Measurements from ENCODE around the gene CD84. TPM values are rescaled to one million over a fixed set of nuclear protein-coding genes. Genes with fewer than 3 reads are reported as not detected.

The CD84 gene
- total and polyA plus RNA-seq, 11 donors: 0.49 to 36.2 (median 1.4) TPM

DNA sequence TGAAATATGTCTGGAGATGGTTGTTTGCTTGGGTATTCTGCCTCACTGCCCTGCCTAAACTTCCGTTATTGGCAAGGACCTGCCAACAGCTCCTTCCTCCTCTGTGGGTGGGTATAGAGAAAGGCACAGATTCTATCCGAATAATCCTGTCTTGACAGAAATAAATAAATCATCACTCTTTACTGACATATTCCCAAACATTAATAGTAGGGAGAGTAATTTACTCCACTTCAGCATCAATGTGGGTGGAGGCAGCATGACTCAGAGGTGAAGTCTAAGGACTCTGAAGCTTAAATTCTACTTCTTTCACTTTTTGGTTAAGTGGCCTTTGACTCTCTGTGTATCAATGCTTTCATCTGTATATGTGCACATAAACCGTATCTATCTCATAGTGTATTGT lies 2.9 kb downstream of the CD84 start:
- intact Hi-C loops (cut with DNase I): no loop called here
- Histone ChIP-seq H3K4me1 (peaks cover 0 to 78% (median 0%) of the 10 kb centered on the region in 12 donors), H3K4me3 (peak overlapping the region in 1 of 12 donors; percentile 65), H3K27ac (peak overlapping the region in 2 of 12 donors; percentile 33 to 93), H3K27me3 (peaks cover 0 to 3% (median 0%) of the 10 kb centered on the region in 9 donors), H3K36me3 (no peaks in the 10 kb centered on the region), H3K9me3 (no peaks in the 10 kb centered on the region)
- DNase-seq (no peak), ATAC-seq (no peak)
- no peak for TF ChIP-seq POLR2A (IDR thresholded peaks at IDR 0.05)
- TF ChIP-seq, protein P1, sequence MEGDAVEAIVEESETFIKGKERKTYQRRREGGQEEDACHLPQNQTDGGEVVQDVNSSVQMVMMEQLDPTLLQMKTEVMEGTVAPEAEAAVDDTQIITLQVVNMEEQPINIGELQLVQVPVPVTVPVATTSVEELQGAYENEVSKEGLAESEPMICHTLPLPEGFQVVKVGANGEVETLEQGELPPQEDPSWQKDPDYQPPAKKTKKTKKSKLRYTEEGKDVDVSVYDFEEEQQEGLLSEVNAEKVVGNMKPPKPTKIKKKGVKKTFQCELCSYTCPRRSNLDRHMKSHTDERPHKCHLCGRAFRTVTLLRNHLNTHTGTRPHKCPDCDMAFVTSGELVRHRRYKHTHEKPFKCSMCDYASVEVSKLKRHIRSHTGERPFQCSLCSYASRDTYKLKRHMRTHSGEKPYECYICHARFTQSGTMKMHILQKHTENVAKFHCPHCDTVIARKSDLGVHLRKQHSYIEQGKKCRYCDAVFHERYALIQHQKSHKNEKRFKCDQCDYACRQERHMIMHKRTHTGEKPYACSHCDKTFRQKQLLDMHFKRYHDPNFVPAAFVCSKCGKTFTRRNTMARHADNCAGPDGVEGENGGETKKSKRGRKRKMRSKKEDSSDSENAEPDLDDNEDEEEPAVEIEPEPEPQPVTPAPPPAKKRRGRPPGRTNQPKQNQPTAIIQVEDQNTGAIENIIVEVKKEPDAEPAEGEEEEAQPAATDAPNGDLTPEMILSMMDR (IDR thresholded peaks at IDR 0.05): no peak
- 83 to 88% (median 87%) methylated on average over 3 of the region's 3 CpGs for WGBS, 4 donors

DNA sequence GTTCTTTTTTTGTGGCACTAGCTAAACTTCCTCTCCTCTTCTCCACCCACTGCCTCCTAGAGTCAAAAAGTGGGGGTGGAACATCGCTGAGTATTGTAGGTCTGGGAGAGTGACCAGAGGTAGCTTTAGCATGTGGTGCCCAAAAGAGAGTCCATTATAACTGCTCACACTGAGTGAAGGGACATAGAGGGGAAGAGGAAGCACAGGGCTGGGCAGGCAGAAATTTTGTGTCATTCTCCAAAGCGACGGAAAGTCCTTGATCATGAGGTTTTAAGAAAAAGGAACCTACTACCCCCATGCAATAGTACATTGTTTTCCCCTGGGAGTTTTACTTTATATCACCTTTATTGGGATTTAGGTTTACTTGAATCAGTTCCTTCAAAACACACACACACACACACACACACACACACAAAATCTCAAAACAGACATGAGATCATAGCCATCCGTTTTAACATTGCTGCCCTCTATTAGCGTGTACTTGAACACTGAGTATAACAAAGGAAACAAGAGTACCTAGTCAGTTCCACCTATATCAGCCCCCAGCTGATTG lies 4.1 kb downstream of the CD84 start:
- Histone ChIP-seq H3K27ac (peak overlapping the region in 4 of 12 donors; percentile 22 to 93 (median 37)), H3K36me3 (no peaks in the 10 kb centered on the region), H3K4me3 (peak overlapping the region in 1 of 12 donors; percentile 65), H3K4me1 (peaks cover 0 to 80% (median 0%) of the 10 kb centered on the region in 12 donors), H3K9me3 (no peaks in the 10 kb centered on the region), H3K27me3 (peaks cover 0 to 3% (median 0%) of the 10 kb centered on the region in 9 donors)
- peak in 1 of 5 donors; percentile 28 for DNase-seq
- TF ChIP-seq, protein P1 (IDR thresholded peaks at IDR 0.05): no peak
- no peak for TF ChIP-seq POLR2A (IDR thresholded peaks at IDR 0.05)
- peak; percentile 58 to 83 (median 70) for ATAC-seq
- intact Hi-C loops (cut with DNase I): no loop called here
- WGBS, 4 donors: 78 to 84% (median 80%) methylated on average over 5 of the region's 5 CpGs

DNA sequence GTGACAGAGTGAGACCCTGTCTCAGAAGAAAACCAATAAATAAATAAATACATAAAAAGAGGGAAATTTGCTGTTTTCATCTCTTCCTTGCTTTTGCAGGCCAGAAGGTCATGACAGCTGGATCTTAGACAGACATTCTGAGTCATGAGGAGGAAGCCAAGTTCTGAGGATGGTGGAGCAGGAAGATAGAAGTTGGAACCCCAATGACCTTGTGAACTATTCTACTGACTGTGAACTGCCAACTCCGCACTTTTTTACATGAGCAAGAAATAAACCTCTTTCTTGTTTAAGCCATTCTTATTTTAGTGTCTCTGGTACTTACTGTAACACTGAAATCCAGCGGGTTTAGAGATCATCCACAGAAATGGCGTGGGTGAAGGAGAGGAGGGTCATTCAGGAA lies 8.5 kb downstream of the CD84 start:
- intact Hi-C loops (cut with DNase I): no loop called here
- no peak for DNase-seq
- TF ChIP-seq POLR2A (IDR thresholded peaks at IDR 0.05): no peak
- TF ChIP-seq, protein P1 (IDR thresholded peaks at IDR 0.05): no peak
- ATAC-seq: peak in 1 of 4 donors; percentile 51
- Histone ChIP-seq H3K4me1 (peaks cover 0 to 98% (median 0%) of the 10 kb centered on the region in 12 donors), H3K9me3 (no peaks in the 10 kb centered on the region), H3K27me3 (peaks cover 0 to 3% (median 0%) of the 10 kb centered on the region in 9 donors), H3K4me3 (no peak overlapping the region), H3K27ac (peak overlapping the region in 1 of 12 donors; percentile 76), H3K36me3 (no peaks in the 10 kb centered on the region)
- WGBS, 4 donors: 75 to 81% (median 80%) methylated on average over 3 of the region's 3 CpGs

DNA sequence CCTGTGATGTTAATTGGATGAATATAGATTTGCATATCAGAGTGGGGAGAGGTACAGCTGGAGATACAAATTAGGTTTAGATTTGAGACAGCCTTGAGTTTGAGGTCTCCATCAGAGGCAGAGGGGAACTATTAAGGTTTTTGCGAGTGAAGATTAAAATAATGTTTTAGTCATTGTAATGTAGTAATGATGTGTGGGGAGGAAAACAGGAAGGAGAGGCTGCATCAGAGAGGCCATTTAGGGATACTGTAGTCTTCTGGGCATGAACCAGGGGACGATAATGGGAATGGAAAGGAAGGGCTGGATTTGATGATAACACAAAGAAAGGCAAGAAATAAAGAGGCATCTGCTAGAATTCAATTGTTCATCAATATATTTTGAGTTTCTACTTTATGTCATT lies 9.5 kb downstream of the CD84 start:
- Histone ChIP-seq H3K4me3 (no peak overlapping the region), H3K27me3 (peaks cover 0 to 3% (median 0%) of the 10 kb centered on the region in 9 donors), H3K4me1 (peaks cover 0 to 98% (median 0%) of the 10 kb centered on the region in 12 donors), H3K36me3 (peaks cover 0 to 3% (median 0%) of the 10 kb centered on the region in 9 donors), H3K9me3 (no peaks in the 10 kb centered on the region), H3K27ac (peak overlapping the region in 1 of 12 donors; percentile 76)
- 56 to 76% (median 64%) methylated on average over 2 of the region's 2 CpGs for WGBS, 4 donors
- intact Hi-C loops (cut with DNase I): no loop called here
- no peak for ATAC-seq
- TF ChIP-seq, protein P1 (IDR thresholded peaks at IDR 0.05): no peak
- no peak for DNase-seq

All from heart left ventricle (tissue), 16 donors.